NCI-H1092 treated with DMSO at 0.1 percent for 48 hours (cell line): ENCODE results near the gene ABTB2.

Source experiments
- DNase-seq: peaks from one replicate; lab custom pipeline; 2025; lab: John Stamatoyannopoulos, UW

ABTB2 gene

DNA sequence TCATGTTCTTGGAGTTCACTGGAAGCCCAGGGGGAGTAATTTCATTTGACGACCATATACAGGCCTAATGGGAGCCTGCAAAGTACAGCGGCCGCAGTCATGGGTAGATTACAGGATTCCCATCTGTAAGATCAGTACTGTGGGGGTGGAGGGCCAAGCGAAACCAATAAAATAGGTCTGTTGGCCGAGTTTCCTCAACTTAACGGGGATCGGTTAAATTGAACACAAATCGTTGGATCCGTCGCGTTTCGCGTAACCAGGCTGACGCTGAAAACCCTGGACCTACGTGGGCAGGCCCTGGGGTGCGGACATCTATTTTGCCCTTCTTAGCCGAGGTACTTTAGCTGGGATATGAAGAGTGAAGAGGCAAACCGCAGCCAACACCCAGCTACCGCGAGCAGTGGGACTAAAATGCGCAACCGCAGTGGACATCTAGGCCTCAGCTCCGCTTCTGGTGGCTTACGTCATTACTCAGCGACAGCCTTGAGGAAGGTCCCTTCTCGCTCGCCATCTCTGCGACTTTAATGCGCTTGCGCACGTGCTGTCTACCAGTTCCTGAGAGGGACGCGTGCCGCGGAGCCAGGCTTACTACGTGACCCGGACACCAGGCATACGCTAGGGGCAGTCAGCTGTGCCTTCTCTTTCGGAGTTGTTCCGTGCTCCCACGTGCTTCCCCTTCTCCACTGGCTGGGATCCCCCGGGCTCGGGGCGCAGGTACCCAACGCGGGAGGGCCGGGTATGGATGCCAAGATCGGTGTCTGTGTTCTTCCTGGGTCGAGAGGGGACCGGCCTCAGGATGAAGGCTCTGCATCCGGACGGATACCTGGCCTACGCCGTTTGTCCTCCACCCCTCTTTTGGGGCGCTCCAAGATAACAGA, 252.5 kb downstream of the ABTB2 start, which contains the start of gene NAT10:
TSS of gene NAT10 (plus strand) at position 551 of the 878 bp plus-strand sequence. CDS start 2,597 bp downstream, outside the sequence.
- DNase-seq: peak; percentile 98

DNA sequence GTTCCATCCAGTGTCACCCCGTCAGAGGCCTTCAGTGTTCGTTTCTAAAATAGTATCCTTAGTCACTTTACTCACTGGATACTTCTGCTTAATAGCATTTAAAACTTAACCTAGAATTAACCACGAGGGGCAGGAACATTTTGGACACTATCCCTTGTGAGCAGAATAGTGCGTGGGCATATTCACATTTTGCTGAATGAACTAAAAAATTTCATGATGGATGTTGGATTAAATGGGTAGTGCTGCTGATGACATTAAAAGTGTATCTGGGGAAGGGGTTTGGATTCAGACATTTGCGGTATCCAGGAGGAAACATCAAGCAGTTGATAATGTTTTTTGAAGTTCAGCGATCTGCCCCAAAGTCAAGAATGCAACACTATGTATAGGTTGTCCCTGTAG, 253.1 kb downstream of the ABTB2 start:
- no peak for DNase-seq
